K562 (cell line): ENCODE measurements around the gene PRPS2.

Experiments
- CREM ChIP-seq: IDR thresholded peaks from 2 replicates; pipeline ENCODE4 v1.6.1; 2014; ENCODE audit warnings: antibody characterized with exemption, low read depth
- CTCF ChIP-seq, 3 experiments: IDR thresholded peaks in 2 of 3; conservative IDR thresholded peaks in 1 of 3; 2 replicates each; pipeline ENCODE4 v1.5.1; 2011 to 2012; ENCODE audit warnings: low read length in 3 of 3, mild to moderate bottlenecking in 3 of 3, control low read depth in 2 of 3, improper control_type of control experiment in 1 of 3, inconsistent platforms in 1 of 3, low read depth in 1 of 3, mixed read lengths in 1 of 3, moderate library complexity in 1 of 3; ENCODE audit not compliant: insufficient read depth in 2 of 3
- LEF1 ChIP-seq: fragments of 450-650 bp; IDR thresholded peaks from 2 replicates; pipeline ENCODE4 v1.6.1; 2016; ENCODE audit warnings: mild to moderate bottlenecking
- MYC ChIP-seq, 2 experiments: fragments of 250-450 bp in 1 of 2; sonication (Bioruptor Pico) in 1 of 2; IDR thresholded peaks; 2 replicates each; pipeline versions ENCODE4 v1.5.1 to v1.6.1; 2012 to 2021; ENCODE audit warnings: low read depth in 2 of 2, borderline replicate concordance in 1 of 2, improper control_type of control experiment in 1 of 2, low read length in 1 of 2, mild to moderate bottlenecking in 1 of 2, moderate library complexity in 1 of 2
- NFYB ChIP-seq: IDR thresholded peaks from 2 replicates; pipeline ENCODE4 v1.6.1; 2011; ENCODE audit warnings: mild to moderate bottlenecking, moderate library complexity; ENCODE audit not compliant: insufficient read length; ENCODE audit errors: extremely low read depth
- RFX5 ChIP-seq: IDR thresholded peaks from 2 replicates; pipeline ENCODE4 v1.6.1; 2011; ENCODE audit warnings: low read depth, mild to moderate bottlenecking, improper control_type of control experiment, low read length
- SRSF9 ChIP-seq: fragments of 200-400 bp; formaldehyde crosslinking; IDR thresholded peaks from 2 replicates; pipeline ENCODE4 v1.6.1; 2017; ENCODE audit warnings: low read depth, low read length, borderline replicate concordance
- TCFL5 ChIP-seq: fragments of 250-450 bp; sonication (Bioruptor Pico); conservative IDR thresholded peaks from 2 replicates; pipeline ENCODE4 v1.6.1; 2021; ENCODE audit warnings: mild to moderate bottlenecking, moderate library complexity, matching md5 sums
- ZFP1 ChIP-seq: fragments of 450-650 bp; formaldehyde crosslinking; IDR thresholded peaks from 2 replicates; pipeline ENCODE4 v1.4.0; 2020; ENCODE audit warnings: mild to moderate bottlenecking, mixed read lengths
- TF ChIP-seq, protein P1 (sequence below): sonication (generic); formaldehyde crosslinking; IDR thresholded peaks from 2 replicates; pipeline ENCODE4 v1.5.0; 2020; ENCODE audit warnings: missing genetic modification reagents
- TF ChIP-seq, protein P2 (sequence below): fragments of 450-650 bp; formaldehyde crosslinking; IDR thresholded peaks from 2 replicates; pipeline ENCODE4 v1.4.0; 2022; ENCODE audit warnings: missing genetic modification characterization

- TF ChIP-seq, protein P1, sequence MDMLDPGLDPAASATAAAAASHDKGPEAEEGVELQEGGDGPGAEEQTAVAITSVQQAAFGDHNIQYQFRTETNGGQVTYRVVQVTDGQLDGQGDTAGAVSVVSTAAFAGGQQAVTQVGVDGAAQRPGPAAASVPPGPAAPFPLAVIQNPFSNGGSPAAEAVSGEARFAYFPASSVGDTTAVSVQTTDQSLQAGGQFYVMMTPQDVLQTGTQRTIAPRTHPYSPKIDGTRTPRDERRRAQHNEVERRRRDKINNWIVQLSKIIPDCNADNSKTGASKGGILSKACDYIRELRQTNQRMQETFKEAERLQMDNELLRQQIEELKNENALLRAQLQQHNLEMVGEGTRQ (CRISPR knock-in tag): no peak
- TF ChIP-seq ZFP1 (CRISPR knock-in tag): no peak
- no peak for TF ChIP-seq TCFL5
- TF ChIP-seq CTCF (IDR thresholded peaks at IDR 0.05 in 2 of 3, conservative IDR thresholded peaks at IDR 0.05 in 1 of 3; ENCODE audit: insufficient read depth in 2 of 3, low read depth in 1 of 3, low read length in 3 of 3): no peak
- TF ChIP-seq NFYB: no peak
- no peak for TF ChIP-seq SRSF9
- TF ChIP-seq, protein P2, sequence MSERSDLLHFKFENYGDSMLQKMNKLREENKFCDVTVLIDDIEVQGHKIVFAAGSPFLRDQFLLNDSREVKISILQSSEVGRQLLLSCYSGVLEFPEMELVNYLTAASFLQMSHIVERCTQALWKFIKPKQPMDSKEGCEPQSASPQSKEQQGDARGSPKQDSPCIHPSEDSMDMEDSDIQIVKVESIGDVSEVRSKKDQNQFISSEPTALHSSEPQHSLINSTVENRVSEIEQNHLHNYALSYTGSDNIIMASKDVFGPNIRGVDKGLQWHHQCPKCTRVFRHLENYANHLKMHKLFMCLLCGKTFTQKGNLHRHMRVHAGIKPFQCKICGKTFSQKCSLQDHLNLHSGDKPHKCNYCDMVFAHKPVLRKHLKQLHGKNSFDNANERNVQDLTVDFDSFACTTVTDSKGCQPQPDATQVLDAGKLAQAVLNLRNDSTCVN (CRISPR knock-in tag): no peak
- TF ChIP-seq MYC (IDR thresholded peaks at IDR 0.05; ENCODE audit: low read depth, low read length): no peak
- TF ChIP-seq MYC (CRISPR knock-in tag; IDR thresholded peaks at IDR 0.05; ENCODE audit: borderline replicate concordance, low read depth): no peak
- no peak for TF ChIP-seq RFX5
- no peak for TF ChIP-seq CREM
- TF ChIP-seq LEF1: no peak
Measured at GRCh38 chrX:12820737-12821136, 29.5 kb downstream of the PRPS2 start.
